ENCODE measurements around the gene MTFR1L.

The MTFR1L gene

DNA sequence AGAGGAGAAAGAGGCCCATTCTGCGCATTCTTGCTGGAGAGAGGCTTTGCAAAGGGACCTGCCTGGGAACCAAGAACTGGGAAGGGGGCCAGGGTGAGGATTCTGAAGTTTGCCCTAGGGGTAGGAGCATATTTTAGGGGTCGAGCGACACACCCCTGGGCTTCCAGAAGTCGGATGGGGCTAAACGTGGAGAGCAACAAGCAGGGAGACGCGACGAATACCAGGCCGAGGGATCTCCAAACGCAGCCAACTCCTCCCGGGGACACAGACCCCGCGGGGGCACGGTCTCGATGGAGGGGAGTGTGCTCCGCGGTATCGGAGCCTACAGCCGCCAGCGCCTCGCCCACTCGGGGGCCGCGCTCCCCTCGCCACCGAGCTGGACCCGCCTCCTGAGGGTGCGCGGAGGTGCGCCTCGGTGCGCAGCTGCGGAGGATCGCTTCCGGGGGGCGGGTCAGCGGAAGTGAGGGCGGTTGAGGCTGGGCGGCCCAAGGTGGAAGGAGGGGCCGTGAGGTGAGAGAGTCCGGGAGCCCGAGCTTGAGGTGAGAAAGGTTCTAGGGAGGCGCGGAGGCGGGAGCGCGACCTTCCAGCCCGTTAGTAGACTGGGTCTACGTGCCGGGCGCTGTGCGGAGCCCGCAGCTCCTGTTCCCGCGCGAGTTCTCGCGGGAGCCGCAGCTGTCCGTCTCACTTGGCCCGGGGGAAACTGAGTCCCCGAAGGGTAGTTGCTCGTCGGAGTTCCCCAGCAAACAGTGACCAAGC, at the start of gene MTFR1L:
TSS of gene MTFR1L (plus strand) at position 464 of the 756 bp plus-strand sequence. CDS start 3,151 bp downstream, outside the sequence.
- H3K27me3 ChIP-seq (ENCODE audit: control insufficient read depth, insufficient read depth, low read length): peaks cover 17% of the 10 kb centered on the region
- H3K9me3 ChIP-seq (ENCODE audit: control insufficient read depth, low read depth, low read length): no peaks in the 10 kb centered on the region
- peak within 1 kb of the TSS; percentile 86 for H3K4me3 ChIP-seq (ENCODE audit: low read length)
- H3K9ac ChIP-seq (ENCODE audit: low read length): peak within 1 kb of the TSS; percentile 72
- no peak within 1 kb of the TSS for H3K27ac ChIP-seq (ENCODE audit: low read length)
- no peaks in the 10 kb centered on the region for H3K36me3 ChIP-seq (ENCODE audit: control insufficient read depth, low read depth, low read length)
- H3K4me1 ChIP-seq (ENCODE audit: control insufficient read depth, low read depth, low read length): peaks cover 11% of the 10 kb centered on the region

GRCh38 chr1:25770541-25771220, 49.1 kb upstream of the MTFR1L start:
- no peaks in the 10 kb centered on the region for H3K27me3 ChIP-seq (ENCODE audit: control insufficient read depth, insufficient read depth, low read length)
- H3K4me3 ChIP-seq (ENCODE audit: low read length): no peak overlapping the region
- H3K9ac ChIP-seq (ENCODE audit: low read length): no peak overlapping the region
- no peaks in the 10 kb centered on the region for H3K36me3 ChIP-seq (ENCODE audit: control insufficient read depth, low read depth, low read length)
- H3K9me3 ChIP-seq (ENCODE audit: control insufficient read depth, low read depth, low read length): no peaks in the 10 kb centered on the region
- H3K27ac ChIP-seq (ENCODE audit: low read length): no peak overlapping the region
- peaks cover 4% of the 10 kb centered on the region for H3K4me1 ChIP-seq (ENCODE audit: control insufficient read depth, low read depth, low read length)

DNA sequence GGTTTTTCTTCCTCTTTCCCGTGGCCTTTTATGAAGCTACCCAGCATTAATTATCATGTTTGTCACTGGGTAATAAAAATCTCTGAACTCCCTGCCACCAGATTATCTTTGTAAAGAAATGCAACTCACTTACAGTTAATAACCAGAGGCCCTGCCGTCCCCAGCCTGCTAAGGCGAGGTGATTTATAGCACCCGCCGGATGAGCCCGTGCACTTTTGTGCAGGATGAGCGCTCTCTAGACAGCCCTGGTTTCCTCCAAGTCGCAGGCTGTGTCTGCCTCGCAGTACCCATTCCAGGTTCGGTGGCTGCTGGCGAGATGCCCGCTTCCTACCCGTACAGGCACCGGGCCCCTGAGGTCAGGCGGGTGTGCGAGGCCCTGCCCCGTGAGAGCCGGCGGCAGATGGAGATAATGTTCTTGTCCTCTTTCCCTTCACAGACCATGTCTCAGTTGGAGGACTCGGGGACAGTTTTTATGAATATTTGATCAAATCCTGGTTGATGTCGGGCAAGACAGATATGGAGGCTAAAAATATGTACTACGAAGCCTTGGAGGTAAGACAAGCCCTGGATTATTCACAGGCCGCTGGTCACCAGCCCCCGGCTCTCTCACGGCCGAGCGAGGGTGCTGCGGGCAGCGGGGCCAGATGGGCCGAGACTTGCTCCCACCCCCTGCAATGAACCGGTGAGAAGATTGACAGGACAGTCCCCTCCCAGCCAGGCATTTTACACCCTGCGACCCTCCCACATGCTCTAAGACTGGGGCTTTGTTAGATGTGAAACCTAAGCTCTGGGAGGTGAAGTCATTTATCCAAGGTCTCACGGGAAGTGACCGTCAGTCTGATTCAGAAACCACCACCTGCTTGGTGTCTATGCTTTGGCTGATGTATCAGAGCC, 48.3 kb upstream of the MTFR1L start:
- Histone ChIP-seq H3K36me3 (ENCODE audit: control insufficient read depth, low read depth, low read length) (no peaks in the 10 kb centered on the region), H3K27me3 (ENCODE audit: control insufficient read depth, insufficient read depth, low read length) (no peaks in the 10 kb centered on the region), H3K4me1 (ENCODE audit: control insufficient read depth, low read depth, low read length) (no peaks in the 10 kb centered on the region), H3K27ac (ENCODE audit: low read length) (no peak overlapping the region), H3K9me3 (ENCODE audit: control insufficient read depth, low read depth, low read length) (no peaks in the 10 kb centered on the region), H3K9ac (ENCODE audit: low read length) (no peak overlapping the region), H3K4me3 (ENCODE audit: low read length) (no peak overlapping the region)

DNA sequence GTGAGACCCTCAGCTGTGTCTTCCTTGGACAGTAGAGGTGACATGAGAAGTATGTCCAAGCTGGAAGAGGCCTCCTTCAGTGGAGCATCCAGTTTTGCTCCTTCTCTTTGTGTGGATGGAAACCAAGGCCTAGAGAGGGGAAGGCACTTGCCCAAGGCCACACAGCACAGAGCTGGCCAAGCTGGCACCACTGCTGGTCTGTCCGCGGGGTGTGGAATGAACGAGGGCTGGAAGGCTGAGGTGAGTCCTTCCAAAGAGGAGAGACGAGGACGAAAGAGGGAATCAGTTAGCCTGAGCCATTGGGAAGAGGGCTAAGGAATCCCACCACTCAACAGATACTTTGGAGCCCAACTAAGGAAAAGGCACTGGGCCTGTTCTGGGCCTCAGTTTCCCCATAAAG, 47.6 kb upstream of the MTFR1L start:
- Histone ChIP-seq H3K4me3 (ENCODE audit: low read length) (no peak overlapping the region), H3K36me3 (ENCODE audit: control insufficient read depth, low read depth, low read length) (no peaks in the 10 kb centered on the region), H3K27me3 (ENCODE audit: control insufficient read depth, insufficient read depth, low read length) (no peaks in the 10 kb centered on the region), H3K9me3 (ENCODE audit: control insufficient read depth, low read depth, low read length) (no peaks in the 10 kb centered on the region), H3K9ac (ENCODE audit: low read length) (no peak overlapping the region), H3K27ac (ENCODE audit: low read length) (no peak overlapping the region), H3K4me1 (ENCODE audit: control insufficient read depth, low read depth, low read length) (no peaks in the 10 kb centered on the region)

DNA sequence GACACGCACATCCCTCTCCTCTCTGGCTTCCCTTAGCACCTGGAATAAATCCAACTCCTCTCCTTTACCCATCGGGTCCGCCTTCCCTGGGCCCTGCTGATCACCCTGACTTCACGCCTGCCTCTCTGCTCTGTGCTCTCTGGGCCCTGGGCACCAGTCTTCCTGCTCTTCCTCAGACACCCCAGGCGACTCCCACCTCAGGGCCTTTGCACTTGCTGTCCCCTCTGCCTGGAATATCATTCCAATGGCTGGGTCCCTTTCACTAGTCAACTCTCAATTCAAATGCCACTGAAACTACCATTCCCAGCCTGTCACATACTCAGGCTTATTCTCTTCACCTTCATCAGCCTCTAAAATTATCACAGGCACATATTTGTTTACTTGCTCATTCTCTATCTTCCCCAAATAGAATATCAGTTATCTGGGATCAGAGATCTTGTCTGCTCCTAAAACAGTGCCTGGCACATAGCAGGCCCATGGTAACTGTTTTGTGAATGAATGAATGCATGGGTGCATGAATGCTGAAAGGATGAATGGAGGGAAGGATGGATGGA, 47.0 kb upstream of the MTFR1L start:
- Histone ChIP-seq H3K27me3 (ENCODE audit: control insufficient read depth, insufficient read depth, low read length) (no peaks in the 10 kb centered on the region), H3K27ac (ENCODE audit: low read length) (no peak overlapping the region), H3K36me3 (ENCODE audit: control insufficient read depth, low read depth, low read length) (no peaks in the 10 kb centered on the region), H3K9ac (ENCODE audit: low read length) (no peak overlapping the region), H3K9me3 (ENCODE audit: control insufficient read depth, low read depth, low read length) (no peaks in the 10 kb centered on the region), H3K4me3 (ENCODE audit: low read length) (no peak overlapping the region), H3K4me1 (ENCODE audit: control insufficient read depth, low read depth, low read length) (no peaks in the 10 kb centered on the region)

DNA sequence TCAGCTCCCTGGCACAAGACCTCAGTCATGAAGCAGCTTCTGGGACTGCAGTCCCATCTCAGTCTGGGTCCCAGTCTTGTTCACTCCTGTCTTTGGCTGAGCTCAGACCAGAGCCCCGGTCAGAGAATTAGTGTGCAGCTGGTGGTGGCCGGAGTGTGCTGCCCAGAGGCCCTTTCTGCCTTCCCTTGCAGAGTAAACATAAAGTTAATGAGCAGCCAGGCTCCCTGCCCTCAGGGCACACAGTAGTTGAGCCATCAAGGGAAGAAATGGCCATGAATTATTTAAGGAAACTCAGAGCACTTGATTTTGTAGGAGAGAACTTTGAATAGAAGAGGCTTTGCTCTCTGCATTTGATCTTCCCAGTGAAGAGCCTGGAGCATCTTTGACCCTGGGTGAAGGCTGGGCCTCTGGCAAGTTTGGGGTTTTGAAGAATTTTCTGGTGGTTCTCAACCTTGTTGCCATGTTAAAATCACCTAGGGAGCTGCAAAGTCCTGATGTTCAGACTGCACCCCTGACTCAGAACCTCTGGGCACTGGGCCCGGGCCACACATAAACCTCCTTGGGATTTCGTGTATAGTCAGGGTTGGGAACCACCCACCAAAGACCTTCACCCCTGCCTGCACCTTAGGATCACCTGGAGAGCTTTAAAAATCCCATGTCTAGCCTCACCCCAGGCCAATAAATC, 46.2 kb upstream of the MTFR1L start:
- no peaks in the 10 kb centered on the region for H3K27me3 ChIP-seq (ENCODE audit: control insufficient read depth, insufficient read depth, low read length)
- no peaks in the 10 kb centered on the region for H3K4me1 ChIP-seq (ENCODE audit: control insufficient read depth, low read depth, low read length)
- no peak overlapping the region for H3K9ac ChIP-seq (ENCODE audit: low read length)
- no peak overlapping the region for H3K4me3 ChIP-seq (ENCODE audit: low read length)
- H3K27ac ChIP-seq (ENCODE audit: low read length): no peak overlapping the region
- no peaks in the 10 kb centered on the region for H3K36me3 ChIP-seq (ENCODE audit: control insufficient read depth, low read depth, low read length)
- H3K9me3 ChIP-seq (ENCODE audit: control insufficient read depth, low read depth, low read length): no peaks in the 10 kb centered on the region

DNA sequence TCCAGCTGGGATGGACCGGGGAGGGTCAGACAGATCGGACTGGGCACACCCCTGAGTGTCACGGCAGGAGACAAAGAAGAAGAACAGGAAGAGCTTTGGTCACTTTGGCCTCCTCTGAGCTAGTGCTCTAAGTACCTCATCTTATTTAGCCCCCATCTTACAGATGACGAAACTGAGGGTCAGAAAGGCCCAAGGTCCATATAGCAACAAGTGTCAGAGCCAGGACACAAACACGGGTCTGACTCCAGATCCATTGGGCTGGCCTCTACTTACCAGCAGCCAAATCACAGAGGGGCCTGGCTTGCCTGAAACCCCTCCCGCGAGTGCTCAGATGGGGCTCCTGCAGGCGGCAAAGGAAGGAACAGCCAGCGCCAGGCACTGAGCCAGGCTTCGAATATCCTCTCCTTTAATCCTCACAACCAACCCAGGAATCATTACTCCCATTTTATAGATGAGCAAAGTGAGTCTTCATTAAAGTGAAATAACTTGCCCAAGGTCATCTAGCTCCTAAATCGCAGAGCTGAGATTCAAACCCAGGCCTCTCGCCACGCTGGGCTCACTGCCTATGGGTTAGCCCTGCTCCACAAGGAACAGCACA, 45.4 kb upstream of the MTFR1L start:
- H3K4me1 ChIP-seq (ENCODE audit: control insufficient read depth, low read depth, low read length): no peaks in the 10 kb centered on the region
- no peak overlapping the region for H3K27ac ChIP-seq (ENCODE audit: low read length)
- H3K4me3 ChIP-seq (ENCODE audit: low read length): no peak overlapping the region
- no peaks in the 10 kb centered on the region for H3K9me3 ChIP-seq (ENCODE audit: control insufficient read depth, low read depth, low read length)
- H3K36me3 ChIP-seq (ENCODE audit: control insufficient read depth, low read depth, low read length): no peaks in the 10 kb centered on the region
- H3K27me3 ChIP-seq (ENCODE audit: control insufficient read depth, insufficient read depth, low read length): no peaks in the 10 kb centered on the region
- H3K9ac ChIP-seq (ENCODE audit: low read length): no peak overlapping the region

DNA sequence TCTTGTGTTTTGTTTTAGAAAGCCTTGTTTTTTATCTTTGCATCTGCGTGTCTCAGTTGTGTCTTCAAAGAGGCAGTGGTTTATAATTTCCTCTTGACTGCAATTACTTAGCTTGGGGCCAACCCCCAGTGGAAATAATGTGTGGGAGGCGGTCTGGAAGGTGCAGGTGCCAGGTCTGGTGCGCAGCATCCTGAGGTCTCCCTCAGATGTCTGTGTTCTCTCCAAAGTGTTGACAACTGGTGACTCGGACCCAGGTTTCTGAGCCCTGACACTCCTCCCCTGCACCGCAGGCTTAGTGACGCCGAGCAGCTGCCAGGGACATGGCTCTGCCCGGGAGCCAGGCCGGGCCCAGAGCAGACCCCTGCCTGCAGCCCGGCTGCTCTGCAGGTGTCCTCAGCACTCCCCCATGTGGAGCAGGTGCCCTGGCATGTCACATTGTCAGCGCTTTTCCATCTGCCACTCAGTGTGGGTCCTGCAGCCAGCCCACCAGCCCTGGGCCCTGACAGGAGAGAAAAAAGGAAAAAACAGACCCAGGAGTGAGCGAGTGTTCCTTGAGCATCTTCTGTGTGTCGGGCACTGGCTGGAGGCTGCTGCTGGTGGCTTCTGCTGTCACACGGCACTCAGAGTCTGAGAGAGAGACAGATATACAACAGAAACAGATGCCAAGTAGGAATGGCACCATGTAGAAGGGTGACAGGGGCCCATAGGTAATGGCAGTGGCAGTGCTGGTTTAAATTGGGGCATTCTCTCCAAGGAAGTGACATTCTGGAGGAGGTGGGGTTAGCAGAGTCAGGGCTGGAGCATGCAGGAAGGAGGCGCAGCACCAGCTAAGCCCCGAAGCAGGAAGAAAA, 44.6 kb upstream of the MTFR1L start:
- H3K27me3 ChIP-seq (ENCODE audit: control insufficient read depth, insufficient read depth, low read length): no peaks in the 10 kb centered on the region
- no peak overlapping the region for H3K9ac ChIP-seq (ENCODE audit: low read length)
- H3K4me1 ChIP-seq (ENCODE audit: control insufficient read depth, low read depth, low read length): peaks cover 8% of the 10 kb centered on the region
- no peaks in the 10 kb centered on the region for H3K36me3 ChIP-seq (ENCODE audit: control insufficient read depth, low read depth, low read length)
- no peak overlapping the region for H3K4me3 ChIP-seq (ENCODE audit: low read length)
- H3K27ac ChIP-seq (ENCODE audit: low read length): no peak overlapping the region
- H3K9me3 ChIP-seq (ENCODE audit: control insufficient read depth, low read depth, low read length): no peaks in the 10 kb centered on the region

DNA sequence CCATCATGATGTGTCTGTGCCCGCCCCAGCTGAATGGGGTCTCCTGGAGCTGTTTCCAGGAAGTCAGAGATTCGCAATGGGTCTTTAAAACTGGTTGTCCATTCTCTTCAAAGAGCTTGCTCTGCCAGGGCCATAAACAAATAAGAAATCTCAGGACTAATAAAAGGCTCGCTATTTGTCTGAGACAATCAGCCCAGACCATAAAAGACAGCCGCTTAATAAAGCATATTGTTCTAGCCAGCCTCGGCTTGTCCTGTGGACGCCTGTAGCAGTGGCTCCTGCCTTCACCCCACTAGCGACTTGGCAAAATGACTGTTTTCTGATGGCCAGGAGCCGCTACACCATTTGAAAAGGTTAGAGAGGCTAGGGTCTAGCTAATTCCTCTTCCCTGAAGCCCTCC, 40.4 kb upstream of the MTFR1L start:
- Histone ChIP-seq H3K27ac (ENCODE audit: low read length) (no peak overlapping the region), H3K27me3 (ENCODE audit: control insufficient read depth, insufficient read depth, low read length) (no peaks in the 10 kb centered on the region), H3K4me1 (ENCODE audit: control insufficient read depth, low read depth, low read length) (peaks cover 19% of the 10 kb centered on the region), H3K9ac (ENCODE audit: low read length) (no peak overlapping the region), H3K4me3 (ENCODE audit: low read length) (no peak overlapping the region), H3K9me3 (ENCODE audit: control insufficient read depth, low read depth, low read length) (no peaks in the 10 kb centered on the region), H3K36me3 (ENCODE audit: control insufficient read depth, low read depth, low read length) (no peaks in the 10 kb centered on the region)

- Histone ChIP-seq H3K27me3 (ENCODE audit: control insufficient read depth, insufficient read depth, low read length) (no peaks in the 10 kb centered on the region), H3K9me3 (ENCODE audit: control insufficient read depth, low read depth, low read length) (no peaks in the 10 kb centered on the region), H3K27ac (ENCODE audit: low read length) (no peak overlapping the region), H3K4me3 (ENCODE audit: low read length) (no peak overlapping the region), H3K4me1 (ENCODE audit: control insufficient read depth, low read depth, low read length) (peaks cover 19% of the 10 kb centered on the region), H3K36me3 (ENCODE audit: control insufficient read depth, low read depth, low read length) (no peaks in the 10 kb centered on the region), H3K9ac (ENCODE audit: low read length) (no peak overlapping the region)
Measured at GRCh38 chr1:25779894-25780293, 39.9 kb upstream of the MTFR1L start.
